Measurements from ENCODE around the gene P2RY2.

P2RY2 gene

GRCh38 chr11:73260127-73260457 lies 42.0 kb downstream of the P2RY2 start:
- no peaks in the 10 kb centered on the region for H4K20me1 ChIP-seq (ENCODE audit: low read depth, low read length)
- H3K79me2 ChIP-seq (ENCODE audit: insufficient read depth, low read length), result no peaks in the 10 kb centered on the region
- no peak overlapping the region for H3K4me2 ChIP-seq (ENCODE audit: low read depth, low read length, poor library complexity, severe bottlenecking)
- H2AFZ ChIP-seq (ENCODE audit: low read depth, low read length, severe bottlenecking), result no peak overlapping the region
- no peak overlapping the region for H3K4me3 ChIP-seq (ENCODE audit: insufficient read depth, low read length, poor library complexity, severe bottlenecking)
- H3K27ac ChIP-seq (ENCODE audit: low read depth, low read length), result no peak overlapping the region
- H3K27me3 ChIP-seq (ENCODE audit: low read length), result no peaks in the 10 kb centered on the region
- H3K9me3 ChIP-seq (ENCODE audit: insufficient read depth, low read length), result no peaks in the 10 kb centered on the region
- H3K9ac ChIP-seq (ENCODE audit: low read length), result no peak overlapping the region
- no peaks in the 10 kb centered on the region for H3F3A ChIP-seq (ENCODE audit: insufficient read depth)
- no peaks in the 10 kb centered on the region for H3K9me2 ChIP-seq (replicated peaks; ENCODE audit: insufficient read depth, low read length)
- TF ChIP-seq, protein P1, sequence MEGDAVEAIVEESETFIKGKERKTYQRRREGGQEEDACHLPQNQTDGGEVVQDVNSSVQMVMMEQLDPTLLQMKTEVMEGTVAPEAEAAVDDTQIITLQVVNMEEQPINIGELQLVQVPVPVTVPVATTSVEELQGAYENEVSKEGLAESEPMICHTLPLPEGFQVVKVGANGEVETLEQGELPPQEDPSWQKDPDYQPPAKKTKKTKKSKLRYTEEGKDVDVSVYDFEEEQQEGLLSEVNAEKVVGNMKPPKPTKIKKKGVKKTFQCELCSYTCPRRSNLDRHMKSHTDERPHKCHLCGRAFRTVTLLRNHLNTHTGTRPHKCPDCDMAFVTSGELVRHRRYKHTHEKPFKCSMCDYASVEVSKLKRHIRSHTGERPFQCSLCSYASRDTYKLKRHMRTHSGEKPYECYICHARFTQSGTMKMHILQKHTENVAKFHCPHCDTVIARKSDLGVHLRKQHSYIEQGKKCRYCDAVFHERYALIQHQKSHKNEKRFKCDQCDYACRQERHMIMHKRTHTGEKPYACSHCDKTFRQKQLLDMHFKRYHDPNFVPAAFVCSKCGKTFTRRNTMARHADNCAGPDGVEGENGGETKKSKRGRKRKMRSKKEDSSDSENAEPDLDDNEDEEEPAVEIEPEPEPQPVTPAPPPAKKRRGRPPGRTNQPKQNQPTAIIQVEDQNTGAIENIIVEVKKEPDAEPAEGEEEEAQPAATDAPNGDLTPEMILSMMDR (IDR thresholded peaks at IDR 0.05; ENCODE audit: insufficient read depth, low read length, poor library complexity, severe bottlenecking), result no peak
- no peak for TF ChIP-seq EZH2phosphoT487 (conservative IDR thresholded peaks at IDR 0.05; ENCODE audit: low read length)
- no peaks in the 10 kb centered on the region for H3K36me3 ChIP-seq (ENCODE audit: low read length)

DNA sequence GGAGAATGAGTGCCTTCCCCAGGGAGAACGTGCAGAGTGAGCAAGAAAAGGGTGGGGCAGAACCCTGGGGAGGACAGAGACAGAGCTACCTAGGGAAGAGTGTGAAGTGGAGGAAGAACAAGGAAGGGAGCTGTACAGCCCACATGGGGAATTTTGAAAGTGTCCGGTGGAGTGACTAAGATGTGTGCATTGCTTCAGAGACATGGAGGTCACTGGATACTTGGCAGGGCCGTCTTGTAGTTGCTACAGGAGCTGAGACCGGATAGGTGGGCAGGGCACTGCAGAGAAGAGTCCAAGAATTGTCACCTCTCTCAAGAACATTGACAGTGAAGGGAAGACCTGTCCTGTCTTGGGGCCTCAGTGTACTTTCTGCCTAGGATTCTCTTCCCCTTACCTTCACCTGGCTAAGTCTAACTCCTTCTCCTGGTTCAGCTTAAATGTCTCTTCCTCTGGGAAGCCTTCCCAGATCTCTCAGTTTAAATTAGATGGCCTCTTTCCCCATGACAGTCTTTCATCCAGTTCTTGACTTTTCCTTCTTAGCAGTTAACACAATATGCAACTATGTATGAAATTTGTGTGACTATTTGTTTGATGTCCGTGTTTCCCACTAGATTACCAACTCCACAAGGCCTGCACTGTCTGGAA lies 44.9 kb downstream of the P2RY2 start:
- Histone ChIP-seq H3K9me2 (replicated peaks; ENCODE audit: insufficient read depth, low read length) (no peaks in the 10 kb centered on the region), H3K27ac (ENCODE audit: low read depth, low read length) (no peak overlapping the region), H3K9ac (ENCODE audit: low read length) (no peak overlapping the region), H3K27me3 (ENCODE audit: low read length) (no peaks in the 10 kb centered on the region), H3F3A (ENCODE audit: insufficient read depth) (no peaks in the 10 kb centered on the region), H3K79me2 (ENCODE audit: insufficient read depth, low read length) (no peaks in the 10 kb centered on the region), H3K9me3 (ENCODE audit: insufficient read depth, low read length) (no peaks in the 10 kb centered on the region), H3K36me3 (ENCODE audit: low read length) (no peaks in the 10 kb centered on the region), H3K4me3 (ENCODE audit: insufficient read depth, low read length, poor library complexity, severe bottlenecking) (no peak overlapping the region), H4K20me1 (ENCODE audit: low read depth, low read length) (no peaks in the 10 kb centered on the region), H3K4me2 (ENCODE audit: low read depth, low read length, poor library complexity, severe bottlenecking) (no peak overlapping the region), H2AFZ (ENCODE audit: low read depth, low read length, severe bottlenecking) (no peak overlapping the region)
- TF ChIP-seq EZH2phosphoT487 (conservative IDR thresholded peaks at IDR 0.05; ENCODE audit: low read length), result no peak
- TF ChIP-seq, protein P1 (IDR thresholded peaks at IDR 0.05; ENCODE audit: insufficient read depth, low read length, poor library complexity, severe bottlenecking), result no peak

- no peaks in the 10 kb centered on the region for H3K36me3 ChIP-seq (ENCODE audit: low read length)
- H3K4me2 ChIP-seq (ENCODE audit: low read depth, low read length, poor library complexity, severe bottlenecking), result no peak overlapping the region
- no peaks in the 10 kb centered on the region for H4K20me1 ChIP-seq (ENCODE audit: low read depth, low read length)
- H2AFZ ChIP-seq (ENCODE audit: low read depth, low read length, severe bottlenecking), result no peak overlapping the region
- no peaks in the 10 kb centered on the region for H3K9me3 ChIP-seq (ENCODE audit: insufficient read depth, low read length)
- no peak overlapping the region for H3K4me3 ChIP-seq (ENCODE audit: insufficient read depth, low read length, poor library complexity, severe bottlenecking)
- H3K27ac ChIP-seq (ENCODE audit: low read depth, low read length), result no peak overlapping the region
- TF ChIP-seq, protein P1 (IDR thresholded peaks at IDR 0.05; ENCODE audit: insufficient read depth, low read length, poor library complexity, severe bottlenecking), result no peak
- TF ChIP-seq EZH2phosphoT487 (conservative IDR thresholded peaks at IDR 0.05; ENCODE audit: low read length), result no peak
- H3K79me2 ChIP-seq (ENCODE audit: insufficient read depth, low read length), result no peaks in the 10 kb centered on the region
- no peaks in the 10 kb centered on the region for H3K9me2 ChIP-seq (replicated peaks; ENCODE audit: insufficient read depth, low read length)
- H3K9ac ChIP-seq (ENCODE audit: low read length), result no peak overlapping the region
- no peaks in the 10 kb centered on the region for H3K27me3 ChIP-seq (ENCODE audit: low read length)
- no peaks in the 10 kb centered on the region for H3F3A ChIP-seq (ENCODE audit: insufficient read depth)
Observed at GRCh38 chr11:73263640-73264039, 45.6 kb downstream of the P2RY2 start.

Data from SU-DHL-6 (cell line).